GM10266 (cell line): Measurements from ENCODE around the gene AKT1S1.

ENCODE experiments used
- DNase-seq: peaks from one replicate; pipeline ENCODE4 v3.0.0; 2012; ENCODE audit errors: extremely low spot score
- TF ChIP-seq, protein P1 (sequence below): IDR thresholded peaks from 2 replicates; pipeline ENCODE4 v1.5.1; 2012; ENCODE audit warnings: mild to moderate bottlenecking, low read depth; ENCODE audit not compliant: control insufficient read depth, insufficient read depth; ENCODE audit errors: missing control alignments

AKT1S1 gene

DNA sequence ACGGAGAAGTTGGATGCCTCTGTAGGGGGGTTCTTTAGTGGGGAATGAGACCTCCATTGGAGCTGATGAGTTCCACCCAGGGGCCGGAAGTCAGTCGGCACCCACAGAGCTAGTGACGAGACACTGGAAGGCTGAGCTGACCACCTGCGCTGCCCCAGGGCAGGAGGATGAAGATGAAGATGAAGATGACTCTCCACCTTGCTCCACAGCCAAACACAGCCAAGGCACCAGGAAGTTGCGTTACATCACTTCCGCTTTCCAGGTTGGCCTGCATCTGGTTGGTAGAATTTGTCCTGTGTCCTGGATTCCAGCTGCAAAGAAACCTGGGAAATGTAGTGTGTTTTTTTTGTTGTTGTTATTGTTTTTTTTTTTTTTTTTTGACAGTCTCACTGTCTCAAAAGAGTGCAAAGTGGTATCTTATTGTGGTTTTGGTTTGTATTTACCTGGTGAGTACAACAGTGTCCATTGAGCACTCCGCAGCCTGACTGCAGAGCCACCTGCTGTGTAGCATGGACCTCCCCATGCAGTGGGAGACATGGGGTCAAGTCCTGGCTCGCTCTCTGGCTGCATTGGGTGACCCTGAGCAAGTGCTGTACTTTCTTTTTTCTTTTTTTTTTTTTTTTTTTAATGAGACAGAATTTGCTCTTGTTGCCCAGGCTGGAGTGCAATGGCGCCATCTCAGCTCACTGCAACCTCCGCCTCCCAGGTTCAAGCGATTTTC is 2.2 kb upstream of the AKT1S1 start:
- TF ChIP-seq, protein P1, sequence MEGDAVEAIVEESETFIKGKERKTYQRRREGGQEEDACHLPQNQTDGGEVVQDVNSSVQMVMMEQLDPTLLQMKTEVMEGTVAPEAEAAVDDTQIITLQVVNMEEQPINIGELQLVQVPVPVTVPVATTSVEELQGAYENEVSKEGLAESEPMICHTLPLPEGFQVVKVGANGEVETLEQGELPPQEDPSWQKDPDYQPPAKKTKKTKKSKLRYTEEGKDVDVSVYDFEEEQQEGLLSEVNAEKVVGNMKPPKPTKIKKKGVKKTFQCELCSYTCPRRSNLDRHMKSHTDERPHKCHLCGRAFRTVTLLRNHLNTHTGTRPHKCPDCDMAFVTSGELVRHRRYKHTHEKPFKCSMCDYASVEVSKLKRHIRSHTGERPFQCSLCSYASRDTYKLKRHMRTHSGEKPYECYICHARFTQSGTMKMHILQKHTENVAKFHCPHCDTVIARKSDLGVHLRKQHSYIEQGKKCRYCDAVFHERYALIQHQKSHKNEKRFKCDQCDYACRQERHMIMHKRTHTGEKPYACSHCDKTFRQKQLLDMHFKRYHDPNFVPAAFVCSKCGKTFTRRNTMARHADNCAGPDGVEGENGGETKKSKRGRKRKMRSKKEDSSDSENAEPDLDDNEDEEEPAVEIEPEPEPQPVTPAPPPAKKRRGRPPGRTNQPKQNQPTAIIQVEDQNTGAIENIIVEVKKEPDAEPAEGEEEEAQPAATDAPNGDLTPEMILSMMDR: no peak
- DNase-seq: no peak

DNA sequence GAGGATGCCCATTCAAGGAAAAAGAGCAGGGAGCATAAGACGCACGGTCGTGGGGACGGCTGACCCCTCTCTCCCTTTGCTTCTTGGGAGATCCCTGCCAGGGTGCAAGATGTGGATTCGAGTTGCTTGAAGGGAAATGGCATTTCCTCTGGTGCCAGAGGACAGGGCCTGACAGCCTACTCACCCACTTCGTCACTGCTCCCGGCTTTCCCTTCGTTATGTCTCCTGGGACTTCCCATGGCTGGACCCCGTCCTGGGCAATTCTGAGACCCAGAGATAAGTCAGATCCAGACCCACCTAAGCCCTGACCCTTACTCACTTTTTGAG is 1.6 kb upstream of the AKT1S1 start:
- TF ChIP-seq, protein P1: no peak
- no peak for DNase-seq

DNA sequence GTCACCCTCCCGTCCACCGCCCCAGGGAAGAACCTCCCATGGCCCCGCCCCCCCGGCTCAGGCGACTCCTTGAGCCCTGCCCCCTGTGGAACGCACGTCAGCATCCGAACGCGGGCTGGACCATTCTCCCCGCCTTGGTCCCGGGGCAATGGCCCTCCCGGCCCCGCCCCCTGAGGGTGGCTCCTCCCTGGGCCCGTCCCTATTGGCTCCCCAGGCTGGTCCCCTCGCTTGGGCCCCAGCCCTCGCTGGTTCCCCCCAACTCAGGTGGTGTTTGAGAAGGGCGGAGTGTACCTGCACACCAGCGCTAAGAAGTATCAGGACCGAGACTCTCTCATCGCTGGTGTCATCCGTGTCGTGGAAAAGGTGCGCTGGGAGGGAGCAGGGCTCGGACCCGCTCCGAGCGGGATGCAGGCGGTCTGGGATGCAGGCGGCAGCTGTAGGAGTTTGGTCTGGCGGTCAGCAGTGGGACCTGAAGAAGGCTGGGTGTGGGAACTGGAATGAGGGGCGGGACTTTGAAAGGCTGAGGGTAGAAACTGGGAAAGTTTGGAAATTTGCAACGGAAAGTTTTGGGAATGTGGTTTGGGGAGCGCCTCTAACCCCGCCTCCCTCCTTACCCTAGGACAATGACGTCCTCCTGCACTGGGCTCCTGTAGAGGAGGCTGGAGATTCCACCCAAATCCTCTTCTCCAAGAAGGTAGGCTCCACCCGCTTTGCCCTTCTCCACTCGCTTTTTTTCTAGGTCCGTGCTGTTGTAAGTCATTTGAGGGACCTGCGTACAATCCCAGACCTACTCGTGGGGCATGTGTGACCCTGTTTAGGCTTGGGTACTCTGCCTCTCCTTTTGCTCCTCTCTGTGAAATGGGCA is 956 bp upstream of the AKT1S1 start:
- TF ChIP-seq, protein P1: no peak
- DNase-seq: peak; percentile 98

DNA sequence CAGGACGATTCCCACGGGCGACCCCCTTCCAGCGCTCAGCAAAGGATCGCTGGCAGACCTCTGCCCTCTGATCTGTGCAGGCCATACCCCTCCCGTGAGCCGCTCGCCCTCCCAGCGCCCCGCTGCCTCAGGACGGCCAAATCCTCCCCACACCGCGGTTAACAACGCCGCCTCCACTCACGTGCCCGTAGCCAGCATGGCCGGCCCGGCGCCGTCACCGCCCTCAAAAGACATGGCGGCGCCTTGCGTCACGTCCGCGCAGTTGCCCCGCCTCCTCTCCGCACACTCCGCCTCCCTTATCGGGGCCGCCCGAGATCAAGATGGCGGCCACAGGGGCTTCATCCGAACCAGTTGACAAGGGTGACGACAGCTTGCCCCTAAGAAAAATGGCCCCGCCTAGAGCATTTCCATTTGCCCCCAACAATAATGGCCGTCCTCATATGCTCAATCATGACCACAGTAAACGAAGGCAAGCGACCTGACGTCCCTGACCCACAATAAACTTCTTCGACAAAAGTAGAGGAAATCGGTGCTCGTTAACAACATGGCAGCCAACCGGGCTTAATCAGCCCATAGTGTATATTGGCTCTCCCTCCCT is 634 bp downstream of the AKT1S1 start:
- TF ChIP-seq, protein P1: no peak

DNA sequence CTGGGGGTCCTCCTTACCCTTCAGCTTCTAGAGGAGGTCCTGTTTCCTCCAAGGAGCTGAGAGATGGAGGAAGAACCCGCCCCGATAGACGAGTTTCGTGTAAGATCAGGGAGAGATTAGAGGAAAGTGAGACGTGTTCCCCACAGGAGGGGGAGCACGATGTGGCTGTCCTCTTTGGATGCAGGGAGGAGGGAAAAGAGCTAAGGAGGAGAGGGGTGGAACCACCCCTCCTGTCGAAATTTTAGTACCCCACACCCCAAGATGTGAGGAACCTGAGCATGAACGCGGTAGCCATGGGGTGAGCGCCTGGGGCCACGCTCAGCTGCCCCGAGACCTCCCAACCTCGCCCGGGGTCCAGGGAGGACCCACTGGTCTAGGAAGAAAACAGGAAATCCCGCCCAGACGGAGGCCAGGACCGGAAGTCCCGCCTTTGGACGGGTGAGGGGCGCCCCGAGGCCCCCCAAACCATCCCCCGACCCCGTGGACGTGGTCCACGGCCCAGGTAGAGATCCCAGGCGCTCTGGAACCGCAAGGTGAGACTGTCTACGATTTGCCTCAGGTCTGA is 1.2 kb downstream of the AKT1S1 start:
- TF ChIP-seq, protein P1: no peak
- DNase-seq: peak; percentile 72

More for the DNA sequence above, 634 bp downstream of the AKT1S1 start:
- DNase-seq: peak; percentile 91

DNA sequence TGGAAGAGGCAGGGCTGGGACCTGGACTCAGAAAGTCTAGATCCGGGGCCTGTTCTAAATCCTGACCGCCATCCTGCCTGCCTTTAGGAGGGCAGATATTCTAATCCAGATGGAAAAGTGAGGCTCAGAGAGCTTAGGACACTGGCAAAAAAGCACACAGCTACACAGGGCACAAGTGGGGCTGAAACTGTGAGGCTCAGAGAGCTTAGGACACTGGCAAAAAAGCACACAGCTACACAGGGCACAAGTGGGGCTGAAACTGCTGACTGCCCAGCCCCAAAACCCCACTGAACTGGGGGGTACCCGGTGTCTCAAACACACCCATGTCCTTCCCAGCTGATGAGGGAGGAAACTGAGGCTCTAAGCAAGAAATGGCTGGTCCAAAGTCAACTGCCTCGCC is 2.0 kb downstream of the AKT1S1 start:
- TF ChIP-seq, protein P1: no peak
- DNase-seq: no peak
